Bronchial epithelial cell (primary cell): ENCODE data around the gene ALPP. TPM values are rescaled to one million over a fixed set of nuclear protein-coding genes. Genes with fewer than 3 reads are reported as not detected.
"Not testable (repeated sequence)": the region's sequence is repeated elsewhere in the genome, so short reads cannot be mapped to it uniquely, and the experiment has no call there.

Source experiments
- DNase-seq: peaks from one replicate; pipeline ENCODE4 v3.0.0-alpha.2; 2010; ENCODE audit warnings: low read depth
- FAIRE-seq: peaks from 2 replicates; lab custom pipeline; 2011; peaks lifted over from hg19 to GRCh38; lab: Jason Lieb, UNC
- H3K27me3 ChIP-seq: 2 replicates; pipeline ENCODE4 v1.5.1; 2011; ENCODE audit warnings: low read length; ENCODE audit not compliant: control insufficient read depth, insufficient read depth
- H3K36me3 ChIP-seq: 2 replicates; pipeline ENCODE4 v1.5.1; 2011; ENCODE audit warnings: low read length; ENCODE audit not compliant: control insufficient read depth, insufficient read depth
- H3K4me3 ChIP-seq: 2 replicates; pipeline ENCODE4 v1.5.1; 2011; ENCODE audit warnings: mild to moderate bottlenecking, low read depth, low read length, control low read depth
- total RNA-seq: library from RNA; depleted of rRNA; stranded (reverse); fragments of >200 nt; gene quantifications from 2 replicates; pipeline ENCODE4 v1.2.1, GENCODE V29; 2014
- TF ChIP-seq, protein P1 (sequence below): IDR thresholded peaks from 2 replicates; pipeline ENCODE4 v1.5.1; 2011; ENCODE audit warnings: mild to moderate bottlenecking, moderate library complexity, low read length, control low read depth, inconsistent platforms; ENCODE audit not compliant: insufficient read depth, severe bottlenecking

Gene ALPP
- total RNA-seq, 1 donor from 2014 or later: not detected

DNA sequence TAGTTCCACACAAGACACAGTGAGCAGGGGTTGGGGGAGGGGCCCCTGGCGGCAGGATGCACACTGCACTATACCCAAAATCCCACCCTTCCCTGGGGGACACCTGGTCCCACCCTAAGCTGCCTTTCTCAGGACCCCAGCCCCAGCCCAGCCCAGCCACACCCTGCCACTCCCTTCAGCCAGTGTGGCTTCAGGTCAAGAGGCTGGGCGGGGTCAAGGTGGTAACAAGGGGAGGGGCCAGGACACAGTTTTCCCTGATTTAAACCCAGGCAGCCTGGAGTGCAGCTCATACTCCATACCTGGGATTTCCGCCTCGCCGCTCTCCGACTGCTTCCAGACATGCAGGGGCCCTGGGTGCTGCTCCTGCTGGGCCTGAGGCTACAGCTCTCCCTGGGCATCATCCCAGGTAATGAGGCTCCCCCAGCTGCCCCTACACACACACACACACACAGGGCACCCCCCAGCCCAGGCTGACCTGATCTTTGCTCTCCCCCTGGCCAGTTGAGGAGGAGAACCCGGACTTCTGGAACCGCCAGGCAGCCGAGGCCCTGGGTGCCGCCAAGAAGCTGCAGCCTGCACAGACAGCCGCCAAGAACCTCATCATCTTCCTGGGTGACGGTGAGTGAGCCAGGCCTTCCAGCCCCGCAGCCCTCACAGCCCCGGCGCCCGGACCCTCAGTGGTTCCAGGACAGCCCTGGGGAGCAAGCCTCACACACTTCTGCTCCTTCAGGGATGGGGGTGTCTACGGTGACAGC is 28.2 kb downstream of the ALPP start, which contains the start of gene ALPG:
Gene ALPG (plus strand): TSS at position 289 of the 755 bp plus-strand sequence. CDS start 51 bp downstream, at position 340.
- TF ChIP-seq, protein P1, sequence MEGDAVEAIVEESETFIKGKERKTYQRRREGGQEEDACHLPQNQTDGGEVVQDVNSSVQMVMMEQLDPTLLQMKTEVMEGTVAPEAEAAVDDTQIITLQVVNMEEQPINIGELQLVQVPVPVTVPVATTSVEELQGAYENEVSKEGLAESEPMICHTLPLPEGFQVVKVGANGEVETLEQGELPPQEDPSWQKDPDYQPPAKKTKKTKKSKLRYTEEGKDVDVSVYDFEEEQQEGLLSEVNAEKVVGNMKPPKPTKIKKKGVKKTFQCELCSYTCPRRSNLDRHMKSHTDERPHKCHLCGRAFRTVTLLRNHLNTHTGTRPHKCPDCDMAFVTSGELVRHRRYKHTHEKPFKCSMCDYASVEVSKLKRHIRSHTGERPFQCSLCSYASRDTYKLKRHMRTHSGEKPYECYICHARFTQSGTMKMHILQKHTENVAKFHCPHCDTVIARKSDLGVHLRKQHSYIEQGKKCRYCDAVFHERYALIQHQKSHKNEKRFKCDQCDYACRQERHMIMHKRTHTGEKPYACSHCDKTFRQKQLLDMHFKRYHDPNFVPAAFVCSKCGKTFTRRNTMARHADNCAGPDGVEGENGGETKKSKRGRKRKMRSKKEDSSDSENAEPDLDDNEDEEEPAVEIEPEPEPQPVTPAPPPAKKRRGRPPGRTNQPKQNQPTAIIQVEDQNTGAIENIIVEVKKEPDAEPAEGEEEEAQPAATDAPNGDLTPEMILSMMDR: no peak
- peaks cover 2% of the 10 kb centered on the region for H3K27me3 ChIP-seq
- no peak within 1 kb of the TSS for H3K4me3 ChIP-seq
- FAIRE-seq (no peak), DNase-seq (no peak)
- H3K36me3 ChIP-seq: no peaks in the 10 kb centered on the region

DNA sequence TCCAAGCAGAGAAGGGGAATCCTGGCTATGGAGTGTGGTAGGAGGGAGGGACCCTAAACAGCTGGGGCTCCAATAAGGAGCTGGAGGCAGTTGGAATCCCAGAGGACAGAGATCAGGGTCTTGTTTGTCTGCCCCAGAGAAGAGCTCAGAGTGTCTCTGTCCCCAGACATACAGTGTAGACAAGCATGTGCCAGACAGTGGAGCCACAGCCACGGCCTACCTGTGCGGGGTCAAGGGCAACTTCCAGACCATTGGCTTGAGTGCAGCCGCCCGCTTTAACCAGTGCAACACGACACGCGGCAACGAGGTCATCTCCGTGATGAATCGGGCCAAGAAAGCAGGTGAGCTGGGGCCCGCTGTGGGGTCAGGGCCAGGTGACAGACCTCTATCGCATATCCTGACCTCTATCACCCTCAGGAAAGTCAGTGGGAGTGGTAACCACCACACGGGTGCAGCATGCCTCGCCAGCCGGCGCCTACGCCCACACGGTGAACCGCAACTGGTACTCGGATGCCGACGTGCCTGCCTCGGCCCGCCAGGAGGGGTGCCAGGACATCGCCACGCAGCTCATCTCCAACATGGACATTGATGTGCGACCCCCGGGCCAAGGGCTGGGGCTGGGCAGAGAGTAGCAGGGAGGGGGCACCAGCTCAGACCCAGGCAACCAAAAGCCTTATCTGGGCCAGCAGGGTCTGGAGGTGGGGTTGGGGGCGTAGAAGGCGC is 29.0 kb downstream of the ALPP start:
- H3K36me3 ChIP-seq, FAIRE-seq, H3K27me3 ChIP-seq, DNase-seq, H3K4me3 ChIP-seq: not testable (repeated sequence)

DNA sequence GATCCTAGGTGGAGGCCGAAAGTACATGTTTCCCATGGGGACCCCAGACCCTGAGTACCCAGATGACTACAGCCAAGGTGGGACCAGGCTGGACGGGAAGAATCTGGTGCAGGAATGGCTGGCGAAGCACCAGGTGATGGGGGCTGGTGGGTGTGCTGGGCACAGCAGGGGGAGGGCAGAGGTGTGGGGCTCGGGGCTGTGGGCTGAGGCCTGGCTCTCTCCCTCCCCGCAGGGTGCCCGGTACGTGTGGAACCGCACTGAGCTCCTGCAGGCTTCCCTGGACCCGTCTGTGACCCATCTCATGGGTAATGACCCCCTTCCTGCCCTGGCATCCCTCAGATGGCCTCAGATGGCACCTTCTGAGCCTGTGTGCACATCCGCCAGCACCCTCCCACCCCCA is 29.7 kb downstream of the ALPP start:
- H3K4me3 ChIP-seq, DNase-seq, FAIRE-seq: not testable (repeated sequence)

DNA sequence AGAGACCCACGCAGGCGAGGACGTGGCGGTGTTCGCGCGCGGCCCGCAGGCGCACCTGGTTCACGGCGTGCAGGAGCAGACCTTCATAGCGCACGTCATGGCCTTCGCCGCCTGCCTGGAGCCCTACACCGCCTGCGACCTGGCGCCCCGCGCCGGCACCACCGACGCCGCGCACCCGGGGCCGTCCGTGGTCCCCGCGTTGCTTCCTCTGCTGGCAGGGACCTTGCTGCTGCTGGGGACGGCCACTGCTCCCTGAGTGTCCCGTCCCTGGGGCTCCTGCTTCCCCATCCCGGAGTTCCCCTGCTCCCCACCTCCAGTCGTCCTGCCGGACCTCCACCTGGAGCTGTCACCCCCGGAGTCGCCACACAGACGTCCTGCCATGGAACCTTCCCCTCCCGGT is 31.1 kb downstream of the ALPP start:
- H3K4me3 ChIP-seq, FAIRE-seq, H3K27me3 ChIP-seq, DNase-seq, H3K36me3 ChIP-seq: not testable (repeated sequence)

More for the DNA sequence above, 29.7 kb downstream of the ALPP start:
- H3K36me3 ChIP-seq, H3K27me3 ChIP-seq: not testable (repeated sequence)

DNA sequence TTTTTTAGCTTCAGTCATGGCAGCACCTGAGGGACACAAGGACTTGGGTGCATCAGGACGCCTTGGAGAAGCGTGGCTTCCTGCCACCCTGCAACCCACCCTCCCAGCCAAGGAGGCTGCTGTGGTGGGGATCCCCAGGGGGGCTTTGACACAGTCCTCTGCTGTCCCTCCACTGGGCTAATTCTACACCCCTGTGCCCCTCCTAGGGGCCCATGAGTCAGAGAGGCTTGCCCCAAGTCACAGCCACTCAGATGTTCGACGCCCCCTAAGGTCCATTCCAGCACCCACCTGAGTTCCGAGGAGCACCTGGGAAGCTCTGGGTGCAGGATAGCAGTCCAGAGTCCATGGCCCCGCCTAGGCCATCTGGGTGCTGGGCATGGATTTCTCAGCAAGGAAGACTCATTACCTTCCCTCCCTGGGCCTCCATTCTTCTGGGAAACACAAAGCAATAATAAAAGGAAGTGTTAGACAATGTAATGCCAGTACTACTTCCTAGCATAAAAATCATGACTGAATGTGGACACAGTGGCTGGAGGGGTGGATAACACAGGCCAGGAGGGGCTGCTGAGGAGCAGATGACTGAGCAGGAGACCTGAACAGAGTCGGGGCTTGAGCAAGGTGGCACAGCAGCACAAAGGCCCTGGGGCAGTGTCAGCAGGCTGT is 31.8 kb downstream of the ALPP start:
- TF ChIP-seq, protein P1: no peak
- H3K36me3 ChIP-seq: no peaks in the 10 kb centered on the region
- H3K4me3 ChIP-seq: no peak overlapping the region
- FAIRE-seq (no peak), DNase-seq (no peak)
- H3K27me3 ChIP-seq: peaks cover 4% of the 10 kb centered on the region

DNA sequence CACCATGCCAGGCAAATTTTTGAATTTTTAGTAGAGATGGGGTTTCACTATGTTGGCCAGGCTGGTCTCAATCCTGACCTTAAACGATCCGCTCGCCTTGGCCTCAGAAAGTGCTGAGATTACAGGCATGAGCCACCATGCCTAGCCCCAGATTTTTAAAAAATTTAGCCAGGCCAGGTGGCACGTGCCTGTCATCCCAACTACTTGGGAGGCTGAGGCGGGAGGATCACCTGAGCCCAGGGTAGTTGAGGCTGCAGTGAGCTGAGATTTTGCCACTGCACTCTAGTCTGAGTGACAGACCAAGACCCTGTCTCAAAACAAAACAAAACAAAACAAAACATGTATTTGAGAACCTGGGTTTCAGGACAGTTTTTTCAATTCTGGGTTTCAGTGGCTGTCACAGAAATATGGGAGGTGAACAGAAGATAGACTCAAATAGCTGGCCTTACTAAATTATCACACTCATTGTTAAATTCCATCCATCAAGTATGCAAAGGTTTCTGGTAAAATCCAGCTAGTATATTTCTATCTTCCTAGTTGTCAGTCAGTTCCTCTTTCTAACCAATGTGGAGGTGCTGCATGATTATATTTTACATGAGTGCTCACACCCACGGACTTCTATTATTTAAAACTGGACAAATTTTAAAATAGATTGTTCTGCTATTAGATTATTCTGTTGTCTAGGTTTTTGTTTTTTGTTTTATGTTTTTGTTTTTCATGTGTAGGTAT is 33.5 kb downstream of the ALPP start:
- FAIRE-seq: no peak
- no peak overlapping the region for H3K4me3 ChIP-seq
- TF ChIP-seq, protein P1: no peak
- H3K27me3 ChIP-seq: peaks cover 5% of the 10 kb centered on the region
- no peaks in the 10 kb centered on the region for H3K36me3 ChIP-seq
- DNase-seq: no peak
